Mucosa of descending colon (tissue), 3 donors: ENCODE results near the gene YIPF4. TPM values are rescaled to one million over a fixed set of nuclear protein-coding genes. Genes with fewer than 3 reads are reported as not detected.

Source experiments
- ATAC-seq: fragments of 200-7000 bp; cut with Tn5 transposase; one replicate; pipeline ENCODE4 v1.9.1; 2020; ENCODE audit warnings: mild to moderate bottlenecking, moderate library complexity
- DNase-seq, 3 donors: peaks; one replicate each; pipeline ENCODE4 v3.0.0-alpha.2; 2020
- H3K36me3 ChIP-seq: fragments of 200-600 bp; one replicate; pipeline ENCODE4 v1.8.0; 2021; ENCODE audit warnings: low read depth, mild to moderate bottlenecking
- H3K4me1 ChIP-seq: fragments of 200-600 bp; one replicate; pipeline ENCODE4 v1.8.0; 2021; ENCODE audit warnings: low read depth, mild to moderate bottlenecking
- H3K4me3 ChIP-seq: fragments of 200-600 bp; one replicate; pipeline ENCODE4 v1.8.0; 2021; ENCODE audit warnings: mild to moderate bottlenecking
- H3K9me3 ChIP-seq: fragments of 200-600 bp; one replicate; pipeline ENCODE4 v1.8.0; 2021; ENCODE audit warnings: mild to moderate bottlenecking
- CTCF ChIP-seq: fragments of 200-600 bp; IDR thresholded peaks from one replicate; pipeline ENCODE4 v1.8.0; 2022; ENCODE audit warnings: antibody characterized with exemption, mild to moderate bottlenecking
- intact Hi-C, 2 donors: fragments of 100-400 bp; cut with DNase I in 1 of 2; cut with micrococcal nuclease in 1 of 2; formaldehyde crosslinking; loops; one replicate each; pipeline versions ENCODE4 v1.11.0 to v1.11.1; 2022; cut with DNase I, micrococcal nuclease
- total RNA-seq, 3 donors: library from RNA; stranded (reverse); fragmentation: NEBNext Ultra II Directional in 2 of 3; extraction: Animal tissue kit (Norgen Biotek cat#: 25700) in 2 of 3; gene quantifications; one replicate each; pipeline versions ENCODE4 v1.2.1 to v1.2.4, GENCODE V29; 2021 to 2023
- donor health status: DM: no; HTN: no; CAD: no; lungs with moderate emphysema.
- donor health status: DM: no; HTN: no; CAD: no.
- donor health status: DM: no; HTN: yes; CAD: no.

YIPF4 gene
- total RNA-seq, 3 donors from 2014 or later = 46.8 to 59.4 (median 57.3) TPM

- intact Hi-C loops = no loop called here
- DNase-seq = no peak
Observed at GRCh38 chr2:32250290-32250689, 27.4 kb upstream of the YIPF4 start.

GRCh38 chr2:32258242-32258641 is 19.5 kb upstream of the YIPF4 start:
- intact Hi-C loops = no loop called here
- H3K4me1 ChIP-seq = no peaks in the 10 kb centered on the region
- H3K9me3 ChIP-seq = no peaks in the 10 kb centered on the region
- no peaks in the 10 kb centered on the region for H3K36me3 ChIP-seq
- no peak overlapping the region for H3K4me3 ChIP-seq
- TF ChIP-seq CTCF = no peak
- ATAC-seq (no peak), DNase-seq (no peak)

More at GRCh38 chr2:32250290-32250689, 27.4 kb upstream of the YIPF4 start:
- ATAC-seq = no peak
- Histone ChIP-seq H3K4me1 (no peaks in the 10 kb centered on the region), H3K9me3 (no peaks in the 10 kb centered on the region), H3K4me3 (no peak overlapping the region), H3K36me3 (no peaks in the 10 kb centered on the region)
- TF ChIP-seq CTCF = no peak

GRCh38 chr2:32260376-32260775 is 17.3 kb upstream of the YIPF4 start:
- ATAC-seq (no peak), DNase-seq (no peak)
- Histone ChIP-seq H3K36me3 (no peaks in the 10 kb centered on the region), H3K4me3 (no peak overlapping the region), H3K4me1 (no peaks in the 10 kb centered on the region), H3K9me3 (no peaks in the 10 kb centered on the region)
- intact Hi-C loops = no loop called here
- no peak for TF ChIP-seq CTCF

DNA sequence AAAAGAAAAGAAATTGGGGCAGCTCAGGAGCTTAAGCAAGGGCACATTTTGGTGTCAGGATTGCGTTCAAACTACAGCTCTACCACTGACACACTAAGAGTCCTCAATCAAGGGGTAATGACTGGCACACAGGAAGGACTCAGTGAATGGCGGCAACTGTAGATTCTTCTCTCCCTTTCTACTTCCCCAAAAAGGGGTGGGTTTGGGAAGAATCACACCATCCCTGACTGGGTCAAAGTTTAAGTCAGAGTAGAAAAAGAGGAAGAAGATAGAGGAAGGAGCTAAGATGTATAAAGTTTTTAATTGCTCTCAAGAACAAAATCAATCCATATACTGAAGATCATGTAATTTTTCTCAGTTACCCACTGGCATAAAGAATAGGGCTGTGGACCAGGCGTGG is 15.6 kb upstream of the YIPF4 start:
- intact Hi-C loops = no loop called here
- peak; percentile 67 for ATAC-seq

GRCh38 chr2:32264422-32265105 is 13.1 kb upstream of the YIPF4 start, which contains the start of gene NLRC4:
NLRC4 (minus strand) TSS chr2:32264886; CDS start chr2:32256775, 8,111 bp downstream.
- H3K36me3 ChIP-seq = no peaks in the 10 kb centered on the region
- no peaks in the 10 kb centered on the region for H3K9me3 ChIP-seq
- DNase-seq = no peak
- intact Hi-C loops = no loop called here
- H3K4me3 ChIP-seq = no peak within 1 kb of the TSS
- no peak for TF ChIP-seq CTCF
- ATAC-seq = peak; percentile 77
- no peaks in the 10 kb centered on the region for H3K4me1 ChIP-seq

More for the DNA sequence above, 15.6 kb upstream of the YIPF4 start:
- H3K36me3 ChIP-seq = no peaks in the 10 kb centered on the region
- H3K4me3 ChIP-seq = no peak overlapping the region
- no peak for TF ChIP-seq CTCF
- no peak for DNase-seq
- no peaks in the 10 kb centered on the region for H3K4me1 ChIP-seq
- H3K9me3 ChIP-seq = no peaks in the 10 kb centered on the region
